NCI-H2081 treated with DMSO at 0.1 percent for 48 hours (cell line): ENCODE data around the gene CPZ.
"Not testable (repeated sequence)": the region's sequence is repeated elsewhere in the genome, so short reads cannot be mapped to it uniquely, and the experiment has no call there.

Experiments used
- DNase-seq: peaks from one replicate; lab custom pipeline; 2025; lab: John Stamatoyannopoulos, UW

Gene CPZ

DNA sequence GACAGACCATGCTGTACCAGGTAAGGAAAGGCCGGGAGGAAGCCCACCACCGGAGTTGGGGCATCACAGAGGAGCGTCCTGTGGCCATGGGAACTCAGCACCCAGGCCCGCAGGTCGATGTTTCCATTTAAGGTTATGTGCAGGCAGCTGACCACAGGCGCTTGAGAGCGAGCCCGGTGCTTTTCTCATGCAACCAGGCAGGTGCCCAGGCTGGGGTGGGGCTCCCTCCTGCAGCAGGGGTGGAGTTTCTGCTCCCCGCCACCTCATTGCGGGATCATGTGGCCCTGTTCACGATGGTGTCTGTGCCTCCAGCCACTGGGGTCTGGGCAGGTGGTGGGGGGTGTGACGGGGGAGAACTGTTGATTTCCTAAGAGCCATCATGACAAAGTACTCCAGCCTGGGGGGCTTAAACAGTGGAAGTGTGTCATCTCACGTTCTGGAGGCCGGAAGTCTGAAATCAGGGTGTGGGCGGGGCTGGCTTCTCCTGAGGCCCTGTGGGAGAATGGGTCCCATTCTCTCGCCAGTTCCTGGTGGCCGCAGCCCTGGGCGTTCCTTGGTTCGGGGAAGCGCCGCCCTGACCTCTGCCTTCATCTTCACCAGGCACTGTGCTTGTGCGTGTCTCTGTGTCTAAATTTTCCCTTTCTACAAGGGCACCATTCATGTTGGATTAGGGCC is 60.9 kb downstream of the CPZ start:
- no peak for DNase-seq

DNA sequence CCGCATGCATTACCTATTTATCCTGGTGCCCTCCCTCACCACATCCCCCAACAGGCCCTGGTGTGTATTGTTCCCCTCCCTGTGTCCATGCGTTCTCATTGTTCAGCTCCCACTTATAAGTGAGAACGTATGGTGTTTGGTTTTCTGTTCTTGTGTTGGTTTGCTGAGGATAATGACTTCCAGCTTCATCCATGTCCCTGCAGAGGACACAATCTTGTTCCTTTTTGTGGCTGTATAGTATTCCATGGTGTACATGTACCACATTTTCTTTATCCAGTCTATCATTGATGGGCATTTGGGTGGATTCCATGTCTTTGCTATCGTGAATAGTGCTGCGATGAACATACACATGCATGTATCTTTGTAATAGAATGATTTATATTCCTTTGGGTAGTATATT is 61.6 kb downstream of the CPZ start:
- DNase-seq: not testable (repeated sequence)

DNA sequence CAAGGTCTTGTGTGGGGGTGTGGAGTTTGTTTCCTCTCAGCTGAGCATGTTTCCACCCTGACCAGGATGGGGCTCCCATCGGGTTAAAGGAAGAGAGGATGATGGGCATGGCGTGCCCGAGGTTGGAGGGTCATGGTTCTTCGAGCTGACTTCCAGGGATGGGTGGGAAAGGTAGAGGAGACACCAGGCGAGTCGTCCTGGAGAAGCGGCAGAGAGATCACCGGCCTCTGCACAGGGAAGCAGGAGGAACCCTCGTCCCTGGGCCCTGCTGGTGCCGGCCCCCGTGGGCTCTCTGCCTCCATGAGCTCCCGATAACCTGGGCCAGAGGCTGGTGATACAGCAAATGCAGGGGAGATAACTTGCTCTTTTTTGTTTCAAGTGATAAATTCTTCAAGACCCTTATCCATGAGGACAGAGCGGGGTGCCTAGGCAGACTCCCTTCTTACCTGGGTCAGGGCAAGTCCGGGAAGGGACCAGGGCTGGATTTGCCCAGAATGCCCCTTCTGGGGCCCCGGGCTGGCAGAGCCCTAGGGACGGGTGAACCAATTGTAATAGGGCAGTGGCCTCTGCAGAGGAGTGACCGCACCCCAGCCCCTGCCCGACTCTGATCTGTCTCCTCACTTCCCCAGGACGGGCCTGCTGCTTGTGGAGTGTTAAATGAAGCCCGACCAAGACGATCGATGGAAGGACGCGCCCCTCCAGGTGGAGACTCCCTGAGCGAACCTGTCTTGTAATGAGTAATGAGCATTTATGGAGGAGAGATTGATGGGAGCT is 63.0 kb downstream of the CPZ start:
- DNase-seq: no peak

DNA sequence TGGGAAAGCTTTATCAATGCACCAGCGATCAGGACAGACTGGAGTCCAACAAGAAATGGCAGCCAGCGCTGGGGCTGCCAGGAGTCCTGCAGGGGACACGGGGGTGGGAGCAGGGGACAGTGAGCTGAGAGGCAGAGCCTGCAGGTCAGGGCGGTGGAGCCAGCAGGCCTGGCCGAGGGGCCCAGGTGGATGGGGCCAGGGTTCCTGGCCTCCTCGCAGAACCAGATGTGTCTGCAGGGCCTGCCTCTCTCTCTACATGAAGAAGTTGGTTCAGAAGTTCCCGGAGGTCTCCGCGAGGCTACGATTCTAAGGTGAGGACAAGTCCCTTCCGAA is 63.6 kb downstream of the CPZ start:
- DNase-seq: no peak

DNA sequence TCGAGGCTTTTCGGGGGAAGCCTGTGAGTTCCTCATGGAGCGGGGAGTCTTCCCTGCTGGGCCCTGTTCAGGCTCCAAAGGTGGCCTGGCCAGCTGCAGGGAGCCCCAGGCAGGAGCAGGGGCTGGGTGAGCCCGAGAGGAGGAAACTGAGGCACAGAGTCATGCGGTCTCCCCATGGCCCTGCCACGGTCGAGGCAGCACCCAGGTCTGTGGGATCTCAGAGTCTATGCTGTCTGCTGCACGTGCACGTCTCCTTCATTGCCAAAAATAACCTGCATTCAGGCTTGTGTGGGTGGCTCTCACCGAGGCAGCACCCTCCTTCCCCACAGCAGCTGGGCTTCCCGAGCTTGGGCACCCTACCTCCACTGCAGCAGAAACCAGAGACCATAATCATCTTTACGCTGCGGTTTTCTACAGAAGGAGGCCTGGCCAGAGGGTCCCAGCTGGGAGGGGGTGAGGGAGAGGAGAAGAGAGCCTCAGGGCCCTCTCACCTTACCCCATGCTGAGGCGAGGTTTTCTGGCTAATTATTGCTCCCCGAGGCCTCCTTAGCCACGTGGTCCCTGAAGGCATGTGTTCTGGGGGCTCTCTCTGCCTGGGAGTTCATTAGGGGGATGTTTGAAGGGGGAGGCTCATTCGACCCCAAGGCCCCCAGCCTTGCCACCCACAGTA is 64.3 kb downstream of the CPZ start:
- DNase-seq: no peak

DNA sequence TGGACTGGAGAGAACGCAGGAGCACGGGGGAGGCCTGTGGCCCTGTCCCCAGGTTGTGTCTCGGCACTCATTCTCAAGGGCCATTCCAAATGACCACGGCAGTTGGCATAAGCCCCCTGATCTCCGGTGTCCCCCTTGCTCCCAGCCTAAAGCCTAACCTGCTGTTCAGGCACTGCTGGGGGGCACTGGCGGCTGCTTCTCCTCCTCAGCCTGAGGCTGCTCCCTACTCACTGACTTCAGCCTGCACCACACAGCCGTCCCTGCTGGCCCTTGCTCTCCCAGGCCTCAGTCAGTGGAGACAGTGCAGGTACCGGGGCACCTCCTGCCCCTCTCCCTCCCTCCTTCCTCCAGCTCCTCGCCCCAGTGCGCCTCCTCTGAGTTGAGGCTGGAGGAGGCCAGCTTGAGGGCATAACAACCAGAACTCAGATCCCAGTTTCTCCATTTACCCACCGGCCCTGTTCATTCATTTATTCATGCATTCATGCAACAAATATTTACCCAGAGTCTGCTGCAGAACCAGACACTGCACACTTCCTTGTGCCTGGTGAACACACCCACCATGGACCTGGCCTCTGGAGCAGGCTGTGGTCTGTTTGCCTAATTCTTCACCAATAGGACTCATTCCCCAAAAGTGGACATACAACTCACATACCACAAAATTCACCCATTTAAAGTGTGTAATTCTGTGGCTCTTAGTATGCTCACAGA is 65.0 kb downstream of the CPZ start:
- no peak for DNase-seq

DNA sequence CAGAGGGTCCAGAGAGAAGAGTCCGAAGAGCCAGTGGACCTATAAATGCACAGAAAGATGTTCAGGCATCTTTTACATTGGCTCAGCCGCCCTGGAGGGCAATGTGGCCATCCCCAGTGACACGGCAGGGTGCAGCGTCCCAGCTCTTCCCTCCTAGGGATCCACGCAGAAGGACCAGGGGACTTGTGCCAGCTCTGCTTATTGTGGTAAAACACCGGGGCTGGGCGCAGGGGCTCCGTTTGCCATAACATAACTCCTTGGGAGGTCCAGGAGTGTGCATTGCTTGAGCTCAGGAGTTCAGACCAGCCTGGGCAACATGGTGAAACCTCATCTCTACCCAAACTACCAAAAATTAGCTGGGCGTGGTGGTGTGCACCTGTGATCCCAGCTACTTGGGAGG is 70.2 kb downstream of the CPZ start:
- no peak for DNase-seq

DNA sequence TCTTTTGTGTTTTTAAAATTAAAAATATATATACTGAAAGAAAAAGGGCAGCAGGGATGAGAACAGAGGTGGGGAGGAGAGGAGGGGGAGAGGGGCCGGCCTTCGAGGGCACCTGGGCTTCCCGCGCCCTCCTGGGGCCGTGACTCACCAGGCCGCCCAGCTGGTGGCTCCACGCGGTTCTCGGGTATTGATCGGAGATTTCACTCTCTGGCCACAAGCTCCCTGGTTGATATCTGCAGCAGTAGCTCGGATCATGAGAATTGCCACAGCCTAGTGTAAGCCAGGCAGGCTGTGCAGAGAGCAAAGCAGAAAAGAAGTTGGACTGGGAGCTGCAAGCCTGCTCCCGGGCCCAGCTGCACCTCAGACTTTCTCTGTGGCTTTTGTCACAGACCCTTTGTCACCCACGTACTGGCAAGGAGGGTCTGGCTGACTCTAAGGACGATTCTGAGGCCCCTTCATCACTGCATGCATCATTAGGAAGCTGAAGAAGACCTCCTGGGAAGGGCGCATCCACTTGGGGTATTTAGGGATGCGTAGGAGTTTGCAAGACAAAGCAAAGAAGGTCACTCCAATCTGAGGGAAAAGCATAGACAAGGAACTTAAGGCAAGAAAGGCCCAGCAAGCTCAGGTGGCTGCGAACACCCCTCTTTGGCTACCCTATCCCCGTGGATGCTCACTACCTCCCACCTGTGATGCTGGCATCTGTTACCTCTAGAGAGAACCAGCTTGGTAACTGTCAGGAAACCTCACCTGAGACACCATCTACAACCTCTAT is 71.7 kb downstream of the CPZ start:
- DNase-seq: no peak

DNA sequence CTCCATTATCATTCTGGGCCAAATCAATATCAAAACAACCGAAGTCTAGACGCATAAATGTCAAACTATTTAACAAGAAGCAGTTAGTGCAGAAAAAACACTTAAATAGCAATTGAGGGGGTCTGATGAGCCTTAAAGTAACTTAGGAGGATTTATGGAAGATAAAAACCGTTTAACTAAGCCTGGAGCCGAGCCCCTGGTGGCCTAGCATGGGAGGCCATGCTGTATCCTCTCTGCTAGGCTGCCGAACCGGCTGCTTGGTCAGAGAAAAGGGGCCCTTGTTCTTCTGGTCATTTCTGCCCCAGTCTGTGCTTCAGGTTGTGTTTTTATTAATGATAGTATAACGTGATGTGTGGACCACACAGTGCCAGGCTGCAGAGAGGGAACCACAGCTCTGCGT is 72.4 kb downstream of the CPZ start:
- DNase-seq: no peak

DNA sequence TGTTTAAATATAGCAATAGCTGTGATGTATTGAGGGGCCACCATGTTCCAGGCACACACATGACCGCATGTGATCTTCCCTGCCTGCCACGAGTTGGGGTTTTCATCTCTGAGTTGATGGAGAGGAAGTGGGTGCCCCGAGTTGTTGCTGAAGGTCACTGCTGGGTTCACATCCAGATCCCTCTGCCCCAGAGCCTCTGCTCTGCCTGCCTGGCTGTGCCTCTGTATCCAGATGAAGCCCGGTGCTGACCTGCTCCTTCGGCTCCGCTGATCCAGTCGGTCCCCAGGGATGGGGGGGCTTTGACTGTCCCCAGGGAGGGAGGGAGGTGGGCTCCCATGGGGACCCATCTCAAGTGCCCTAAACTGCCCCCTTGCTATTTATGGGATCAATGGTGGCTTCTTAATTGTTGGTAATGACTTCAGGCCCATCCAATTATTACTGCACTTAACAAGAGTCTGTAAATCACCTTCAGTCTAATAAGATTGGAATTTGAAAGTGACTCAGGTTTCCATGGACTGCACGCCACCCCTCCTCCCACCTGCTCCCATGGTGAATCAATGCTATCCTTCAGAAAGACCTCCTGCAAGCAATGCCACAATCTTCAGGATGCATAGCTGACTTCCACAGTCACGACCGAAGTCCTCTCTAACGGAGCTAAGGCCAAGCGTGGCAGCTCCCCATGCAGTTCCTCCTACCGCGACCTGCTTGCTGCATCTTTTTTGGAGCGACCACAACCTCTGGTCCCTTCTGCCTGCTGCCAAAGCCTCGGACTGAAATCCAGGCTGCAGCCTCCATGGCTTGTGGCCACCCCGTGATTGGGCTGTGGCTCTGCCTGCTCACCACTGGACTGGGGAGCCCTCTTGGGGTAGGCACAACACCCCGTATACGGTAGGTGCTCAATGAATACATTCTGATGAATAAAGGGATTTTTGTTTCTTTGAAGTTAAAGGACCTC is 73.1 kb downstream of the CPZ start:
- no peak for DNase-seq

DNA sequence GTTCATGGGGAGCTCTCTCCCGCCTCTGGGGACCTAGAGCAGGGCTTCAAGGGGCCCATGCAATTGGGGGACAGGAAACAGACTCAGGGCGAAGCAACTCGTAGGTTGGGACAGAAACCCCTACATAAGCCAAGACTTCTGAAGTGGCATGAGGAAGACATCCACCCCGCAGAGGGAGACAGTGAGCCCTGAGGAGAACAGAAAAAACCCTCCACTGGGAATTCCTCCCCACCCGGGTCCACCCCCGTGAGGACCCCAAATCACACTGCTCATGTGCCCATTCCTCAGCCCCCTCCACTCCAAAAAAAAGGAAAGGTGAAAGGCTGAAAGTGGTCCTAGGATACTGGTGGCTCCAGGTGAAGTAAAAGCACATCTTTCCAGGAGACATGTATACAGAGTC is 74.0 kb downstream of the CPZ start:
- DNase-seq: no peak
